GM23248 (cell line): Measurements from ENCODE around the gene TGFBR1.

ENCODE experiments used
- EZH2 ChIP-seq: fragments of 200-600 bp; sonication (generic); IDR thresholded peaks from 2 replicates; pipeline ENCODE4 v1.6.1; 2018; ENCODE audit warnings: antibody characterized with exemption, mild to moderate bottlenecking; ENCODE audit not compliant: insufficient read depth, poor library complexity, severe bottlenecking
- EZH2phosphoT487 ChIP-seq: fragments of 200-600 bp; sonication (generic); IDR thresholded peaks from 2 replicates; pipeline ENCODE4 v1.6.1; 2018; ENCODE audit warnings: antibody characterized with exemption, moderate library complexity, mild to moderate bottlenecking, low read depth; ENCODE audit not compliant: insufficient read depth

DNA sequence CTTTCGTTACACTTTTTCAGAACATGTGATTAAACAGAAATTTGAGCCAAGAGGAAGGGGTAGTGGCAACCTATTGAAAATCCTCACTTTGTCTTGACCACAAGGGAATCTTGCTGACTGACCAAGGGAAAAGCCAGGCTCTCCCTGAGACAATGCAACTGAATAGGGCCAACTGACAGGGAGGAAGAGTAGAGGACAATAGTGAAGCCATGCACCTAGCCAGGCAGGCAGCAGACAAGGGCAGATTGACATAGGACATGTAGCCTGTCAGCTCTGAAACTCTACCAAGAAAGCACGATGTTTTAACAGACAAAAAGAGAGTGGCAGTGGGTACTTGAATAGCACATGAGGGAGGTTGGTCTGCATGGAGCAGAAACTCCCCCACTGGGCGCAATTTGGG lies 8.5 kb upstream of the TGFBR1 start:
- TF ChIP-seq EZH2 = no peak
- TF ChIP-seq EZH2phosphoT487 = no peak
